Neural progenitor cell (in vitro differentiated cells): ENCODE data around the gene CD300LD. TPM values are rescaled to one million over a fixed set of nuclear protein-coding genes. Genes with fewer than 3 reads are reported as not detected.
A peak's percentile ranks its signal among the peaks of the same experiment; 100 is the strongest.

Experiments
- DNase-seq: peaks from one replicate; pipeline ENCODE4 v3.0.0-alpha.2; 2016; ENCODE audit warnings: low spot score
- H2AFZ ChIP-seq: fragments of 200-600 bp; sonication (generic); replicated peaks from 2 replicates; pipeline ENCODE4 v1.6.1; 2016; ENCODE audit warnings: antibody characterized with exemption
- H3F3A ChIP-seq: fragments of 200-600 bp; sonication (generic); 2 replicates; pipeline ENCODE4 v1.6.1; 2016; ENCODE audit warnings: antibody characterized with exemption, low read depth
- H3K27ac ChIP-seq: fragments of 200-600 bp; sonication (generic); 2 replicates; pipeline ENCODE4 v1.5.1; 2016; ENCODE audit warnings: mild to moderate bottlenecking
- H3K27me3 ChIP-seq: fragments of 200-600 bp; sonication (generic); 2 replicates; pipeline ENCODE4 v1.6.1; 2016; ENCODE audit warnings: mild to moderate bottlenecking, moderate library complexity
- H3K36me3 ChIP-seq: fragments of 200-600 bp; sonication (generic); 2 replicates; pipeline ENCODE4 v1.5.1; 2016
- H3K4me1 ChIP-seq: fragments of 200-600 bp; sonication (generic); 2 replicates; pipeline ENCODE4 v1.6.1; 2016; ENCODE audit warnings: mixed run types
- H3K4me2 ChIP-seq: fragments of 200-600 bp; sonication (generic); 2 replicates; pipeline ENCODE4 v1.6.1; 2016
- H3K4me3 ChIP-seq: fragments of 200-600 bp; sonication (generic); 2 replicates; pipeline ENCODE4 v1.5.1; 2016
- H3K79me2 ChIP-seq: fragments of 200-600 bp; sonication (generic); 2 replicates; pipeline ENCODE4 v1.6.1; 2016; ENCODE audit warnings: low read depth
- H3K9ac ChIP-seq: fragments of 200-600 bp; sonication (generic); 2 replicates; pipeline ENCODE4 v1.6.1; 2016
- H3K9me3 ChIP-seq: fragments of 200-600 bp; sonication (generic); 2 replicates; pipeline ENCODE4 v1.5.1; 2016; ENCODE audit warnings: low read depth
- H4K20me1 ChIP-seq: fragments of 200-600 bp; sonication (generic); 2 replicates; pipeline ENCODE4 v1.6.1; 2016; ENCODE audit warnings: low read depth
- H3K27ac Mint-ChIP-seq: 3 replicates; pipeline ENCODE4 v1.8.0; 2021; ENCODE audit warnings: mixed read lengths
- H3K27me3 Mint-ChIP-seq: 2 replicates; pipeline ENCODE4 v1.8.0; 2022; ENCODE audit warnings: low read depth, mild to moderate bottlenecking, inconsistent platforms, moderate library complexity, mixed read lengths; ENCODE audit not compliant: insufficient read depth
- H3K36me3 Mint-ChIP-seq: 3 replicates; pipeline ENCODE4 v1.8.0; 2021; ENCODE audit warnings: mixed read lengths
- H3K4me1 Mint-ChIP-seq: 3 replicates; pipeline ENCODE4 v1.8.0; 2021; ENCODE audit warnings: mixed read lengths
- H3K4me3 Mint-ChIP-seq: 3 replicates; pipeline ENCODE4 v1.8.0; 2021; ENCODE audit warnings: mild to moderate bottlenecking, moderate library complexity, mixed read lengths
- H3K9me3 Mint-ChIP-seq: 3 replicates; pipeline ENCODE4 v1.8.0; 2020; ENCODE audit warnings: mixed read lengths
- EZH2 ChIP-seq: fragments of 200-600 bp; sonication (generic); IDR thresholded peaks from 2 replicates; pipeline ENCODE4 v1.6.1; 2017; ENCODE audit warnings: antibody characterized with exemption, mild to moderate bottlenecking, moderate library complexity
- EZH2phosphoT487 ChIP-seq: fragments of 200-600 bp; sonication (generic); IDR thresholded peaks from 2 replicates; pipeline ENCODE4 v1.6.1; 2017; ENCODE audit warnings: antibody characterized with exemption
- total RNA-seq: library from RNA; depleted of rRNA; stranded (reverse); fragments of >200 nt; gene quantifications from 2 replicates; pipeline ENCODE4 v1.2.3, GENCODE V29; 2015; ENCODE audit warnings: low replicate concordance
- TF ChIP-seq, protein P1 (sequence below): fragments of 200-600 bp; sonication (generic); IDR thresholded peaks from 2 replicates; pipeline ENCODE4 v1.5.1; 2017; ENCODE audit warnings: antibody characterized with exemption, mild to moderate bottlenecking

The CD300LD gene
- total RNA-seq, 1 donor from 2014 or later: not detected

- Mint-ChIP-seq H3K27me3 (peaks cover 4% of the 10 kb centered on the region), H3K36me3 (no peaks in the 10 kb centered on the region), H3K27ac (peak overlapping the region; percentile 42), H3K9me3 (peaks cover 5% of the 10 kb centered on the region), H3K4me3 (no peak overlapping the region), H3K4me1 (peaks cover 11% of the 10 kb centered on the region)
- Histone ChIP-seq H3K4me2 (no peak overlapping the region), H3K4me3 (no peak overlapping the region), H3K27me3 (no peaks in the 10 kb centered on the region), H2AFZ (no peak overlapping the region), H3K36me3 (no peaks in the 10 kb centered on the region), H3K79me2 (no peaks in the 10 kb centered on the region), H3F3A (no peaks in the 10 kb centered on the region), H4K20me1 (no peaks in the 10 kb centered on the region), H3K27ac (no peak overlapping the region), H3K4me1 (no peaks in the 10 kb centered on the region), H3K9me3 (no peaks in the 10 kb centered on the region), H3K9ac (no peak overlapping the region)
- DNase-seq: no peak
- TF ChIP-seq, protein P1, sequence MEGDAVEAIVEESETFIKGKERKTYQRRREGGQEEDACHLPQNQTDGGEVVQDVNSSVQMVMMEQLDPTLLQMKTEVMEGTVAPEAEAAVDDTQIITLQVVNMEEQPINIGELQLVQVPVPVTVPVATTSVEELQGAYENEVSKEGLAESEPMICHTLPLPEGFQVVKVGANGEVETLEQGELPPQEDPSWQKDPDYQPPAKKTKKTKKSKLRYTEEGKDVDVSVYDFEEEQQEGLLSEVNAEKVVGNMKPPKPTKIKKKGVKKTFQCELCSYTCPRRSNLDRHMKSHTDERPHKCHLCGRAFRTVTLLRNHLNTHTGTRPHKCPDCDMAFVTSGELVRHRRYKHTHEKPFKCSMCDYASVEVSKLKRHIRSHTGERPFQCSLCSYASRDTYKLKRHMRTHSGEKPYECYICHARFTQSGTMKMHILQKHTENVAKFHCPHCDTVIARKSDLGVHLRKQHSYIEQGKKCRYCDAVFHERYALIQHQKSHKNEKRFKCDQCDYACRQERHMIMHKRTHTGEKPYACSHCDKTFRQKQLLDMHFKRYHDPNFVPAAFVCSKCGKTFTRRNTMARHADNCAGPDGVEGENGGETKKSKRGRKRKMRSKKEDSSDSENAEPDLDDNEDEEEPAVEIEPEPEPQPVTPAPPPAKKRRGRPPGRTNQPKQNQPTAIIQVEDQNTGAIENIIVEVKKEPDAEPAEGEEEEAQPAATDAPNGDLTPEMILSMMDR: no peak
- TF ChIP-seq EZH2 (no peak), EZH2phosphoT487 (no peak)
These were observed 7.6 kb downstream of the CD300LD start for GRCh38 chr17:74584292-74585060.

DNA sequence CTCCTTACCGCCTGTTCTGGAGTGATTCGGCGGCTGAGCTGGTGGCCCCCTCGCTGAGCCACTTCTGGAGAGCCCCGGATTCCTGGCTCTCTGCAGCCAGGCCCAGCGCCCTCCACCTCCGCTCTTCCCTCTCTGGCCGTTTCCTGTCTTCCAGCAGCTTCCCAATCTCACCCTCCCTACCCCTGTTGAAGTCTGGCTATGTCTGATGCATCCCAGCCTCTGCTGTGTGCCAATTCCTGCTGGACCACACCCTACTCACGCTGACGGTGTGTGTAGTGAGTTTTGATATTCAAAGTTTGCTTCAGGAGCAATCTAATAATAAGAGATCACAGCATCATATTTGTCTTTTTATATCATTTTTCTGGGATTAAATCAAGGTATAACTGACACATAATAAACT, 9.4 kb downstream of the CD300LD start:
- H3K36me3 Mint-ChIP-seq: no peaks in the 10 kb centered on the region
- Histone ChIP-seq H3K4me3 (no peak overlapping the region), H3K36me3 (no peaks in the 10 kb centered on the region), H3K27ac (no peak overlapping the region), H3K9me3 (no peaks in the 10 kb centered on the region), H3K9ac (no peak overlapping the region), H3K4me1 (no peaks in the 10 kb centered on the region), H2AFZ (no peak overlapping the region), H3K27me3 (no peaks in the 10 kb centered on the region), H3F3A (no peaks in the 10 kb centered on the region), H3K79me2 (no peaks in the 10 kb centered on the region), H4K20me1 (no peaks in the 10 kb centered on the region), H3K4me2 (no peak overlapping the region)
- no peak for DNase-seq
- H3K27me3 Mint-ChIP-seq: peaks cover 8% of the 10 kb centered on the region
- peaks cover 11% of the 10 kb centered on the region for H3K4me1 Mint-ChIP-seq
- TF ChIP-seq EZH2phosphoT487 (no peak), EZH2 (no peak)
- TF ChIP-seq, protein P1: no peak
- H3K27ac Mint-ChIP-seq: no peak overlapping the region
- peaks cover 5% of the 10 kb centered on the region for H3K9me3 Mint-ChIP-seq
- no peak overlapping the region for H3K4me3 Mint-ChIP-seq

- Histone ChIP-seq H3K79me2 (no peaks in the 10 kb centered on the region), H3F3A (no peaks in the 10 kb centered on the region), H3K9ac (no peak overlapping the region), H3K36me3 (no peaks in the 10 kb centered on the region), H3K27ac (no peak overlapping the region), H3K4me3 (no peak overlapping the region), H2AFZ (no peak overlapping the region), H3K4me1 (no peaks in the 10 kb centered on the region), H4K20me1 (no peaks in the 10 kb centered on the region), H3K9me3 (no peaks in the 10 kb centered on the region), H3K27me3 (peaks cover 8% of the 10 kb centered on the region), H3K4me2 (no peak overlapping the region)
- H3K27ac Mint-ChIP-seq: no peak overlapping the region
- H3K36me3 Mint-ChIP-seq: no peaks in the 10 kb centered on the region
- H3K9me3 Mint-ChIP-seq: peaks cover 5% of the 10 kb centered on the region
- TF ChIP-seq EZH2phosphoT487 (no peak), EZH2 (no peak)
- TF ChIP-seq, protein P1: no peak
- no peak overlapping the region for H3K4me3 Mint-ChIP-seq
- peaks cover 3% of the 10 kb centered on the region for H3K4me1 Mint-ChIP-seq
- peaks cover 12% of the 10 kb centered on the region for H3K27me3 Mint-ChIP-seq
- no peak for DNase-seq
These were observed 12.2 kb downstream of the CD300LD start for GRCh38 chr17:74579900-74580299.
